GM23248 (cell line): ENCODE results near the gene BBIP1.

ENCODE experiments used
- EZH2 ChIP-seq: fragments of 200-600 bp; sonication (generic); IDR thresholded peaks from 2 replicates; pipeline ENCODE4 v1.6.1; 2018; ENCODE audit warnings: antibody characterized with exemption, mild to moderate bottlenecking; ENCODE audit not compliant: insufficient read depth, poor library complexity, severe bottlenecking
- EZH2phosphoT487 ChIP-seq: fragments of 200-600 bp; sonication (generic); IDR thresholded peaks from 2 replicates; pipeline ENCODE4 v1.6.1; 2018; ENCODE audit warnings: antibody characterized with exemption, moderate library complexity, mild to moderate bottlenecking, low read depth; ENCODE audit not compliant: insufficient read depth

DNA sequence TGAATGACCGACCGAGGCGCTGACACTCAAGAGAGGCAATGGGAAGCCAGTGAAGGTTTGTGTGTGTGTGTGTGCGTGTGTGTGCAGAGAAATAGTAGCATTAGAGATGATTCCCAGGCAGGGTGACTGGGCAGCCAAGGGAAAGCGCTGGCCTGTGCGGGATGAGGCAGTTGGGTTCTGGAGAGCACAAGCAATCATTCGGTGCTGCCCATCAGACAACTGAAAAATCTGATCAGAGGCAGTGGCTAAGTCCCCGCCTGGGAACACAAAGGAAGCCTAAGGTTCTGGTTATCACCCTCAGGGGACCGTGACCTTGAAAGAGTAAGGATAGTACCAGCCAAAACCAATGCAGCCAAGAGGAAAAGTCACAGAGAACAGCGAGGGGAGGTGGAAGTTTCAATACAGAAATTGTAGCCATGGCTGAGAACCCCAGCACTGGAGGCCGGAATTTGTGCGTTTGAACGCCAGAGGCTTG lies 48.1 kb downstream of the BBIP1 start:
- TF ChIP-seq EZH2phosphoT487 (no peak), EZH2 (no peak)
